ENCODE measurements around the gene FHL2.

GRCh38 chr2:105431367-105432043, 32.7 kb upstream of the FHL2 start:
- TF ChIP-seq POLR2A (IDR thresholded peaks at IDR 0.05) (no peak), CTCF (IDR thresholded peaks at IDR 0.05) (no peak)

Measured in thyroid gland (tissue), 4 donors.